Measurements from ENCODE around the gene PDE6H. TPM values are rescaled to one million over a fixed set of nuclear protein-coding genes. Genes with fewer than 3 reads are reported as not detected.

PDE6H gene
- not detected in 2 replicates for total RNA-seq

DNA sequence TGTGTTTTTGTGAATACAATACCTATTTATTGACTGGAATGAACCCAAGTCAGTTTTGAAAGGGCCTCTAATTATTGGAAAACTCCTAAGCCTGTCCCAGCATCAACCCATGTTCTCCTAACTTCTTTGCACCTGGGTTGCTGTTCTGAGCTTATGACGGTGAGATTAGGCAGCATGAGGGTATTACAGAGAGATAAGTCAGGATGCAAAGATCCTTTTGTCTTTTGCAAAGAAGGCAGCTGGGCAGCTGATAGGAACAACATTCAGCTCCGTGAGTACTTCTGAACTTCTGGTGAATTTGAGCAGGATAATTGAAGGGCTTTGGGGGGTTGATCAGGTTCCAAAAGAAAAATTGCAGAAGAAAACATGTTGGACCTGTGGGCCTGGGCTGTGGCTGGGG, at the start of gene PDE6H:
PDE6H (plus strand) TSS at position 227 of the 400 bp plus-strand sequence. CDS start 4,971 bp downstream, outside the sequence.

DNA sequence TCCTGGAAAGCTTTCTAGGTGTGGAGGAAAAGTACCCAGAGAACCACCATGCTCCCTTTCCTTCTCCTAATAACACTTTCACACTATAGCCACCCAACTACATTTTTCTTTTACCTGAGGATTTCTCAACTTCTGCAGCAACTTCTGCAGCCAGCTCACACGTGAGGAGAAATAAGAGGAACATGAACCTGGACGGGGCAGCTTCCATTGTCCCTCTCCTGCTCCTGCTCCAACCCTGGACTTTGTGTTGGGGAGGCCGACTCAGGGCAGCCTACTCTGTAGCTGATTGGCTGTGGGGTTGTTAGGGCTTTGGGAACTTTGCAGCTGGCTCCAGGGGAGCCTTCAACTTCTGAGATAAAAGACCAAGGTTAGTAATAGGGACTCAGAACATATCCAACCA, 34.5 kb upstream of the PDE6H start, which contains the start of gene ERP27:
ERP27 (minus strand) TSS at position 237 of the 400 bp plus-strand sequence; CDS start at position 208, 29 bp downstream.

DNA sequence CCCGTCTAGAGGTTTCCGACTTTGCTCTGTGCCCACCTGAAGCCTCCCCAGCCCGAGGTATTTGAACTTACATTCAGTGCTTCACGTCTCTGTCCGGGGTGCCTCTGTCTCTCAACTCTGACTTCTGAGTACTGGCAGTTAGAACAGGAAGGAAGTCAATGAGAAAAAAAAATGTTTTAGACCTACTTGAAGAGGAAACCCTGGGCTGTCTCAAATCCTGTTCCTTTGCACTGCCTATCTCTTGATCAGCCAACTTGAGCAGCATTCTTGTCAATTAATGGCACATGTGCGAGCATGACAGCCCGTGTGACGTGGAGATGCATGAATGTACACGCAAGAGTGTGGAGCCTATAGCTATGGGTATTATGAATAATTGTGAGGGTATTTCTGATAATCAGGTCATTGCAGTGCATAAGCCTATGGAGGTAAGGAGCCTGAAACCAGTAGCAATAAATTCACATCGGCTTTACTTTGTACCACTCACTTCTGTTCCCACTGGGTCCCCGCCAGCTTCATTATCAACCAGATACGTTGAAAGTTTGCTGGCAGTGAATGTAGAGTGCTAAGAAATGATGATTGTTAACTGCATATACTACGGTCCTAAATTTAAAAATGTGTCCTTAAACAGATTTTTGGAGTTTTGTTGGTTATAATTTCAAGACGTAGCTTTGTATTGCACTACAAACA, 11.2 kb upstream of the PDE6H start, which contains the start of gene ARHGDIB:
ARHGDIB (minus strand) TSS at position 136 of the 687 bp plus-strand sequence. CDS start 10,889 bp downstream, outside the sequence.

Other genes with a start within 250 kb of the PDE6H start
- 10.0 and 12.3 TPM in 2 replicates for gene WBP11, start 169.6 kb upstream of the PDE6H start, total RNA-seq
- 0.49 and 0.65 TPM in 2 replicates for gene C12orf60, start 169.4 kb upstream of the PDE6H start, total RNA-seq
- gene SMCO3, start 158.9 kb upstream of the PDE6H start, total RNA-seq = not detected in 2 replicates
- gene ART4, start 129.5 kb upstream of the PDE6H start, total RNA-seq = not detected in 2 replicates
- gene MGP, start 87.2 kb upstream of the PDE6H start, total RNA-seq = 0.85 TPM in 1 of 2 replicates, not detected in the other
- gene ERP27, start 34.5 kb upstream of the PDE6H start, total RNA-seq = not detected in 2 replicates
- gene ARHGDIB, start 11.4 kb upstream of the PDE6H start, total RNA-seq = 3.2 and 10.2 TPM in 2 replicates
- 0.24 TPM in 1 of 2 replicates, not detected in the other for gene RERG, start 248.4 kb downstream of the PDE6H start, total RNA-seq

Data from hair follicle dermal papilla cell (primary cell).